GM12878 (cell line): ENCODE measurements around the gene MGMT. TPM values are rescaled to one million over a fixed set of nuclear protein-coding genes. Genes with fewer than 3 reads are reported as not detected.

Source experiments
- ATAC-seq: fragments of 200-7000 bp; cut with Tn5 transposase; 3 replicates; pipeline ENCODE4 v1.9.1; 2020; ENCODE audit warnings: mild to moderate bottlenecking, moderate library complexity
- BruUV-seq: library from RNA; stranded (reverse); fragments of 400-500 nt; replicated peaks from 2 replicates; lab custom pipeline; 2021; lab: Mats Ljungman, UMichigan
- CTCF ChIA-PET: fragments of 300-600 bp; sonication (Branson Sonifier 250); formaldehyde crosslinking; extraction: SDS; loops from one replicate; lab custom pipeline; 2021; ENCODE audit warnings: inconsistent platforms; lab: Yijun Ruan, JAX
- POLR2A ChIA-PET: fragments of 350-600 bp; formaldehyde crosslinking; extraction: SDS; loops from one replicate; lab custom pipeline; 2021; ENCODE audit warnings: inconsistent platforms; lab: Charles Lee
- RAD21 ChIA-PET: fragments of 300-600 bp; sonication (Branson Sonifier 250); formaldehyde crosslinking; loops from one replicate; lab custom pipeline; 2023; ENCODE audit warnings: antibody characterized with exemption; ENCODE audit not compliant: unreplicated experiment; lab: Charles Lee
- SMC1A ChIA-PET: fragments of 300-600 bp; sonication (Branson Sonifier 250); formaldehyde crosslinking; loops from one replicate; lab custom pipeline; 2023; ENCODE audit not compliant: unreplicated experiment, uncharacterized antibody; lab: Charles Lee
- DNase-seq: peaks from one replicate; pipeline ENCODE4 v3.0.0-alpha.2; 2011; ENCODE audit warnings: low read depth, low spot score
- FAIRE-seq: peaks from 3 replicates; lab custom pipeline; 2011; peaks lifted over from hg19 to GRCh38; lab: Jason Lieb, UNC
- H2AFZ ChIP-seq: 2 replicates; pipeline ENCODE4 v1.6.0; 2011; ENCODE audit warnings: low read depth, low read length, control low read depth; ENCODE audit not compliant: control insufficient read depth
- H3K27ac ChIP-seq: 2 replicates; pipeline ENCODE4 v1.5.1; 2011; ENCODE audit warnings: control low read depth; ENCODE audit not compliant: control insufficient read depth, insufficient read depth
- H3K27me3 ChIP-seq, 2 experiments: replicated peaks in 1 of 2; 2 replicates each; pipeline versions ENCODE4 v1.6.0 to v1.6.1; 2011; ENCODE audit warnings: low read length in 1 of 2; ENCODE audit not compliant: control insufficient read depth in 2 of 2, insufficient read depth in 2 of 2
- H3K36me3 ChIP-seq, 2 experiments: 2 replicates each; pipeline ENCODE4 v1.5.1; 2011; ENCODE audit warnings: low read length in 1 of 2; ENCODE audit not compliant: control insufficient read depth in 2 of 2, insufficient read depth in 2 of 2
- H3K4me1 ChIP-seq: 2 replicates; pipeline ENCODE4 v1.6.1; 2011; ENCODE audit warnings: mild to moderate bottlenecking, low read length, moderate library complexity, mixed read lengths; ENCODE audit not compliant: control insufficient read depth, insufficient read depth
- H3K4me2 ChIP-seq: 2 replicates; pipeline ENCODE4 v1.6.0; 2011; ENCODE audit warnings: control low read depth; ENCODE audit not compliant: control insufficient read depth, insufficient read depth
- H3K4me3 ChIP-seq: fragments of 200-600 bp; sonication (generic); 2 replicates; pipeline ENCODE4 v1.5.1; 2016
- H3K79me2 ChIP-seq: 2 replicates; pipeline ENCODE4 v1.6.0; 2011; ENCODE audit warnings: low read length; ENCODE audit not compliant: control insufficient read depth, insufficient read depth
- H3K9ac ChIP-seq: 2 replicates; pipeline ENCODE4 v1.8.0; 2011; ENCODE audit warnings: low read length, control low read depth, mixed read lengths; ENCODE audit not compliant: control insufficient read depth, insufficient read depth
- H3K9me3 ChIP-seq: replicated peaks from 3 replicates; pipeline ENCODE4 v1.5.1; 2011; ENCODE audit warnings: mild to moderate bottlenecking, low read length; ENCODE audit not compliant: control insufficient read depth, insufficient read depth
- H4K20me1 ChIP-seq: 2 replicates; pipeline ENCODE4 v1.6.0; 2011; ENCODE audit not compliant: control insufficient read depth, insufficient read depth
- BHLHE40 ChIP-seq, 2 experiments: fragments of 450-650 bp in 1 of 2; IDR thresholded peaks; 2 replicates each; pipeline ENCODE4 v1.6.1; 2011 to 2017; ENCODE audit warnings: low read depth in 2 of 2, borderline replicate concordance in 1 of 2, improper control_type of control experiment in 1 of 2, low read length in 1 of 2, mild to moderate bottlenecking in 1 of 2
- BMI1 ChIP-seq: fragments of 450-650 bp; IDR thresholded peaks from 2 replicates; pipeline ENCODE4 v1.6.1; 2016; ENCODE audit warnings: mild to moderate bottlenecking, moderate library complexity, borderline replicate concordance
- CHD1 ChIP-seq: IDR thresholded peaks from 2 replicates; pipeline ENCODE4 v1.6.1; 2012; ENCODE audit warnings: low read depth, low read length, improper control_type of control experiment
- FOXK2 ChIP-seq: fragments of 450-650 bp; IDR thresholded peaks from 2 replicates; pipeline ENCODE4 v1.6.1; 2017; ENCODE audit warnings: mild to moderate bottlenecking, moderate library complexity
- HDAC2 ChIP-seq: fragments of 200-600 bp; sonication (generic); IDR thresholded peaks from 2 replicates; pipeline ENCODE4 v1.6.1; 2017
- HDAC6 ChIP-seq: fragments of 200-600 bp; sonication (generic); IDR thresholded peaks from one replicate; pipeline ENCODE4 v1.8.0; 2017; ENCODE audit warnings: antibody characterized with exemption; ENCODE audit not compliant: unreplicated experiment
- KDM1A ChIP-seq: fragments of 200-600 bp; sonication (generic); IDR thresholded peaks from 2 replicates; pipeline ENCODE4 v1.6.1; 2016; ENCODE audit warnings: borderline replicate concordance
- MTA2 ChIP-seq: fragments of 450-650 bp; IDR thresholded peaks from 2 replicates; pipeline ENCODE4 v1.6.1; 2016; ENCODE audit warnings: low read depth, mild to moderate bottlenecking, moderate library complexity
- MYC ChIP-seq: IDR thresholded peaks from 2 replicates; pipeline ENCODE4 v1.6.1; 2011; ENCODE audit warnings: mild to moderate bottlenecking, low read length, moderate library complexity, inconsistent platforms; ENCODE audit not compliant: insufficient read depth, insufficient replicate concordance, insufficient read length, severe bottlenecking
- NFXL1 ChIP-seq: fragments of 450-650 bp; IDR thresholded peaks from 2 replicates; pipeline ENCODE4 v1.6.1; 2017; ENCODE audit warnings: antibody characterized with exemption, mild to moderate bottlenecking, borderline replicate concordance
- NR2F1 ChIP-seq: fragments of 450-650 bp; conservative IDR thresholded peaks from 2 replicates; pipeline ENCODE4 v1.6.1; 2017; ENCODE audit warnings: mild to moderate bottlenecking
- PAX5 ChIP-seq: IDR thresholded peaks from 2 replicates; pipeline ENCODE4 v1.6.1; 2011; ENCODE audit warnings: low read depth, low read length, borderline replicate concordance
- POLR2AphosphoS5 ChIP-seq: IDR thresholded peaks from 2 replicates; pipeline ENCODE4 v1.6.1; 2011; ENCODE audit warnings: mild to moderate bottlenecking, low read length, inconsistent platforms
- SIN3A ChIP-seq: IDR thresholded peaks from 2 replicates; pipeline ENCODE4 v1.6.1; 2012; ENCODE audit warnings: low read depth, low read length, improper control_type of control experiment
- SMC3 ChIP-seq: IDR thresholded peaks from 2 replicates; pipeline ENCODE4 v1.6.1; 2011; ENCODE audit warnings: low read length, improper control_type of control experiment, borderline replicate concordance
- SP1 ChIP-seq: IDR thresholded peaks from one replicate; pipeline ENCODE4 v1.6.1; 2011; ENCODE audit warnings: low read depth, low read length
- TCF7 ChIP-seq: IDR thresholded peaks from 2 replicates; pipeline ENCODE4 v1.6.1; 2014; ENCODE audit warnings: antibody characterized with exemption, borderline replicate concordance
- WGBS: methylation state at CpG from one replicate; pipeline ENCODE4 v1.1.6; 2016; ENCODE audit warnings: low lambda C conversion rate; ENCODE audit not compliant: insufficient replicate concordance, insufficient coverage; ENCODE audit errors: missing lambda C conversion rate; 5-methylcytosine and 5-hydroxymethylcytosine counted together
- in situ Hi-C: fragments of 300-500 bp; cut with MboI; formaldehyde crosslinking; loops from 9 replicates; pipeline ENCODE4 v1.14.3; 2018; ENCODE audit warnings: mixed read lengths
- intact Hi-C: fragments of 100-400 bp; cut with micrococcal nuclease; formaldehyde crosslinking; loops from one replicate; pipeline ENCODE4 v1.14.2; 2022; ENCODE audit not compliant: unreplicated experiment
- polyA plus RNA-seq, 11 experiments: library from polyadenylated mRNA; depleted of rRNA in 4 of 11; unstranded in 6 of 11; stranded (reverse) in 5 of 11; fragments of >200 nt; fragmentation: Nextera tagmentation in 4 of 11; fragmentation: Illumina TruSeq in 1 of 11; extraction: Ambion mirVana in 4 of 11; extraction: Trizol in 1 of 11; gene quantifications; 1 replicate in 1 of 11; 2 replicates in 10 of 11; pipeline versions ENCODE4 v1.2.1 to v1.2.3, GENCODE V29; 2011 to 2016; ENCODE audit warnings: inconsistent platforms in 2 of 11, missing spikeins in 2 of 11, low read depth in 1 of 11
- total RNA-seq, 4 experiments: library from RNA; depleted of rRNA in 3 of 4; stranded (reverse); fragments of >200 nt in 3 of 4; fragmentation: Illumina TruSeq in 1 of 4; extraction: Trizol in 1 of 4; gene quantifications; 2 replicates each; pipeline versions ENCODE4 v1.2.1 to v1.2.3, GENCODE V29; 2013 to 2021
- TF ChIP-seq, protein P1 (sequence below): fragments of 450-650 bp; IDR thresholded peaks from 2 replicates; pipeline ENCODE4 v1.6.1; 2018; ENCODE audit warnings: borderline replicate concordance, mild to moderate bottlenecking; ENCODE audit not compliant: partially characterized antibody
- TF ChIP-seq, protein P2 (sequence below): fragments of 150-350 bp; IDR thresholded peaks from 2 replicates; pipeline ENCODE4 v1.6.1; 2016; ENCODE audit warnings: low read depth, low read length
- TF ChIP-seq, protein P3 (sequence below): IDR thresholded peaks from 2 replicates; pipeline ENCODE4 v1.6.1; 2012; ENCODE audit warnings: low read length, inconsistent platforms

MGMT gene
- total and polyA plus RNA-seq, 10 of the 15 experiments (the other 5 are each of a cell fraction or from before 2014, with no cell fraction given): 0.16 to 24.2 (median 13.3) TPM

DNA sequence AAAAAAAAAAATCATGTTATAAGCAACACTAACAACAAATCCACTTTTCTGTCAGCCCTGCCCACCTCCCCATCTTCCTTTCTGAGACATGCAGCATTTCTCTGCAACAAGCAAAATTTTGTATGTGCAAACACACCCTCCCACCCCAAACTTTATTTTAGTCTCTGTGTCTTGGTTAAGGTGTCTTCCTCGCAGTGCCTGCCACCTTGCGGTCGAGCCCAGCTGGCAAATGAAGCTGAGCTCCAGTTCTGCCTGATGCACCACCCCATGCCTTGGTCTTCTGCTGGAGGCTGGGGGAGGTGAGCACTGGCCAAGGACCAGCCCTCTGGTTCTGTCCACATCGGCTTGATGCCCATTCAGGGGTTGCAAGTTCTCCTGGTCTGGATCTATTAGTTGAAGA, 206.3 kb downstream of the MGMT start:
- no peaks in the 10 kb centered on the region for H3K79me2 ChIP-seq
- intact Hi-C loops (no loop called here), in situ Hi-C loops (no loop called here)
- TF ChIP-seq CHD1: no peak
- TF ChIP-seq NR2F1: no peak
- no peak for TF ChIP-seq PAX5
- TF ChIP-seq NFXL1: no peak
- TF ChIP-seq SMC3: no peak
- no peak for TF ChIP-seq FOXK2
- TF ChIP-seq SP1: no peak
- no peak for TF ChIP-seq KDM1A
- TF ChIP-seq, protein P1, sequence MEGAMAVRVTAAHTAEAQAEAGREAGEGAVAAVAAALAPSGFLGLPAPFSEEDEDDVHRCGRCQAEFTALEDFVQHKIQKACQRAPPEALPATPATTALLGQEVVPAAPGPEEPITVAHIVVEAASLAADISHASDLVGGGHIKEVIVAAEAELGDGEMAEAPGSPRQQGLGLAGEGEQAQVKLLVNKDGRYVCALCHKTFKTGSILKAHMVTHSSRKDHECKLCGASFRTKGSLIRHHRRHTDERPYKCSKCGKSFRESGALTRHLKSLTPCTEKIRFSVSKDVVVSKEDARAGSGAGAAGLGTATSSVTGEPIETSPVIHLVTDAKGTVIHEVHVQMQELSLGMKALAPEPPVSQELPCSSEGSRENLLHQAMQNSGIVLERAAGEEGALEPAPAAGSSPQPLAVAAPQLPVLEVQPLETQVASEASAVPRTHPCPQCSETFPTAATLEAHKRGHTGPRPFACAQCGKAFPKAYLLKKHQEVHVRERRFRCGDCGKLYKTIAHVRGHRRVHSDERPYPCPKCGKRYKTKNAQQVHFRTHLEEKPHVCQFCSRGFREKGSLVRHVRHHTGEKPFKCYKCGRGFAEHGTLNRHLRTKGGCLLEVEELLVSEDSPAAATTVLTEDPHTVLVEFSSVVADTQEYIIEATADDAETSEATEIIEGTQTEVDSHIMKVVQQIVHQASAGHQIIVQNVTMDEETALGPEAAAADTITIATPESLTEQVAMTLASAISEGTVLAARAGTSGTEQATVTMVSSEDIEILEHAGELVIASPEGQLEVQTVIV: no peak
- TF ChIP-seq MYC: no peak
- TF ChIP-seq, protein P2, sequence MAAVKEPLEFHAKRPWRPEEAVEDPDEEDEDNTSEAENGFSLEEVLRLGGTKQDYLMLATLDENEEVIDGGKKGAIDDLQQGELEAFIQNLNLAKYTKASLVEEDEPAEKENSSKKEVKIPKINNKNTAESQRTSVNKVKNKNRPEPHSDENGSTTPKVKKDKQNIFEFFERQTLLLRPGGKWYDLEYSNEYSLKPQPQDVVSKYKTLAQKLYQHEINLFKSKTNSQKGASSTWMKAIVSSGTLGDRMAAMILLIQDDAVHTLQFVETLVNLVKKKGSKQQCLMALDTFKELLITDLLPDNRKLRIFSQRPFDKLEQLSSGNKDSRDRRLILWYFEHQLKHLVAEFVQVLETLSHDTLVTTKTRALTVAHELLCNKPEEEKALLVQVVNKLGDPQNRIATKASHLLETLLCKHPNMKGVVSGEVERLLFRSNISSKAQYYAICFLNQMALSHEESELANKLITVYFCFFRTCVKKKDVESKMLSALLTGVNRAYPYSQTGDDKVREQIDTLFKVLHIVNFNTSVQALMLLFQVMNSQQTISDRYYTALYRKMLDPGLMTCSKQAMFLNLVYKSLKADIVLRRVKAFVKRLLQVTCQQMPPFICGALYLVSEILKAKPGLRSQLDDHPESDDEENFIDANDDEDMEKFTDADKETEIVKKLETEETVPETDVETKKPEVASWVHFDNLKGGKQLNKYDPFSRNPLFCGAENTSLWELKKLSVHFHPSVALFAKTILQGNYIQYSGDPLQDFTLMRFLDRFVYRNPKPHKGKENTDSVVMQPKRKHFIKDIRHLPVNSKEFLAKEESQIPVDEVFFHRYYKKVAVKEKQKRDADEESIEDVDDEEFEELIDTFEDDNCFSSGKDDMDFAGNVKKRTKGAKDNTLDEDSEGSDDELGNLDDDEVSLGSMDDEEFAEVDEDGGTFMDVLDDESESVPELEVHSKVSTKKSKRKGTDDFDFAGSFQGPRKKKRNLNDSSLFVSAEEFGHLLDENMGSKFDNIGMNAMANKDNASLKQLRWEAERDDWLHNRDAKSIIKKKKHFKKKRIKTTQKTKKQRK: no peak
- no peak for TF ChIP-seq HDAC6
- no peak for TF ChIP-seq TCF7
- no peak for TF ChIP-seq BMI1
- TF ChIP-seq SIN3A: no peak
- TF ChIP-seq BHLHE40 (IDR thresholded peaks at IDR 0.05; ENCODE audit: borderline replicate concordance in 1 of 2, low read depth in 2 of 2, low read length in 1 of 2): no peak
- TF ChIP-seq MTA2: no peak
- TF ChIP-seq, protein P3, sequence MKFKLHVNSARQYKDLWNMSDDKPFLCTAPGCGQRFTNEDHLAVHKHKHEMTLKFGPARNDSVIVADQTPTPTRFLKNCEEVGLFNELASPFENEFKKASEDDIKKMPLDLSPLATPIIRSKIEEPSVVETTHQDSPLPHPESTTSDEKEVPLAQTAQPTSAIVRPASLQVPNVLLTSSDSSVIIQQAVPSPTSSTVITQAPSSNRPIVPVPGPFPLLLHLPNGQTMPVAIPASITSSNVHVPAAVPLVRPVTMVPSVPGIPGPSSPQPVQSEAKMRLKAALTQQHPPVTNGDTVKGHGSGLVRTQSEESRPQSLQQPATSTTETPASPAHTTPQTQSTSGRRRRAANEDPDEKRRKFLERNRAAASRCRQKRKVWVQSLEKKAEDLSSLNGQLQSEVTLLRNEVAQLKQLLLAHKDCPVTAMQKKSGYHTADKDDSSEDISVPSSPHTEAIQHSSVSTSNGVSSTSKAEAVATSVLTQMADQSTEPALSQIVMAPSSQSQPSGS: no peak
- TF ChIP-seq HDAC2: no peak
- TF ChIP-seq POLR2AphosphoS5: no peak
- BruUV-seq: no TSS peak
- DNase-seq (no peak), FAIRE-seq (no peak), ATAC-seq (no peak)
- ChIA-PET CTCF (interaction anchor here (0.7 kb wide), 2 partner anchors 440 to 552 kb away, joined by 3 read pairs; no protein-coding TSS in a partner anchor), POLR2A (no interaction called here), RAD21 (no interaction called here), SMC1A (no interaction called here)
- H3K4me2 ChIP-seq: no peak overlapping the region
- H3K36me3 ChIP-seq: no peaks in the 10 kb centered on the region
- H3K4me1 ChIP-seq: no peaks in the 10 kb centered on the region
- no peaks in the 10 kb centered on the region for H4K20me1 ChIP-seq
- no peaks in the 10 kb centered on the region for H3K27me3 ChIP-seq
- 95% methylated on average over 4 of the region's 4 CpGs for WGBS
- H2AFZ ChIP-seq: no peak overlapping the region
- H3K27ac ChIP-seq: no peak overlapping the region
- no peak overlapping the region for H3K4me3 ChIP-seq
- H3K9me3 ChIP-seq: peaks cover 4% of the 10 kb centered on the region; the same call in 1 of the 3 replicates
- no peak overlapping the region for H3K9ac ChIP-seq
